ENCODE results near the gene CLIC5. TPM values are rescaled to one million over a fixed set of nuclear protein-coding genes. Genes with fewer than 3 reads are reported as not detected.

The CLIC5 gene
- polyA plus RNA-seq, 1 donor (not counting 4 experiments of a cell fraction or from before 2014, with no cell fraction given), result 0.09 TPM

DNA sequence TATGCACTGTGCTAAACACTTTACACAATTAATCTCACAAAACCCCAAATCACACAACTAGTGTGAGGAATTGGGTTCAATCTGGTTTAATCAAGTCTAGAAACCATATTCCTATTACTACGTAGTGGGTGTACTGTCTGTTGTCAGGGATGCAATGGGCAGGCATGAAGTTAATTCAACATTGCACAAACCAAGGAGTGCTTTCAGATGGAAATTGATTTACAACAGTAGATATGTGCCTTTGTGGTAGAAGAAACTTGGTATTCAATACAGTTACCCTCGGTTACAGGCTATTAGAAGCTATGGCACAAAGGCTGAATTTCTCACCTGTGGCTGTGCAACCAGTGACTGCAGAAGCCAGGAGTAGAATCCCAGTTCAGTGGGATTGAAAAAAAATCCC, 157.8 kb downstream of the CLIC5 start:
- TF ChIP-seq, protein P1, sequence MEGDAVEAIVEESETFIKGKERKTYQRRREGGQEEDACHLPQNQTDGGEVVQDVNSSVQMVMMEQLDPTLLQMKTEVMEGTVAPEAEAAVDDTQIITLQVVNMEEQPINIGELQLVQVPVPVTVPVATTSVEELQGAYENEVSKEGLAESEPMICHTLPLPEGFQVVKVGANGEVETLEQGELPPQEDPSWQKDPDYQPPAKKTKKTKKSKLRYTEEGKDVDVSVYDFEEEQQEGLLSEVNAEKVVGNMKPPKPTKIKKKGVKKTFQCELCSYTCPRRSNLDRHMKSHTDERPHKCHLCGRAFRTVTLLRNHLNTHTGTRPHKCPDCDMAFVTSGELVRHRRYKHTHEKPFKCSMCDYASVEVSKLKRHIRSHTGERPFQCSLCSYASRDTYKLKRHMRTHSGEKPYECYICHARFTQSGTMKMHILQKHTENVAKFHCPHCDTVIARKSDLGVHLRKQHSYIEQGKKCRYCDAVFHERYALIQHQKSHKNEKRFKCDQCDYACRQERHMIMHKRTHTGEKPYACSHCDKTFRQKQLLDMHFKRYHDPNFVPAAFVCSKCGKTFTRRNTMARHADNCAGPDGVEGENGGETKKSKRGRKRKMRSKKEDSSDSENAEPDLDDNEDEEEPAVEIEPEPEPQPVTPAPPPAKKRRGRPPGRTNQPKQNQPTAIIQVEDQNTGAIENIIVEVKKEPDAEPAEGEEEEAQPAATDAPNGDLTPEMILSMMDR (optimal IDR thresholded peaks at IDR 0.05 in 1 of 3, IDR thresholded peaks at IDR 0.05 in 1 of 3, conservative IDR thresholded peaks at IDR 0.05 in 1 of 3; ENCODE audit: extremely low read depth in 1 of 3, insufficient read depth in 2 of 3, low read length in 3 of 3), result no peak
- TF ChIP-seq EZH2 (IDR thresholded peaks at IDR 0.05; ENCODE audit: low read length), result no peak
- DNase-seq (ENCODE audit: low read depth, low spot score) (no peak), FAIRE-seq (no peak)
- no peaks in the 10 kb centered on the region for H3K9me3 ChIP-seq (ENCODE audit: control insufficient read depth, low read depth, low read length)
- H3K4me3 ChIP-seq (ENCODE audit: control insufficient read depth in 2 of 3, extremely low read depth in 1 of 3, insufficient read depth in 2 of 3, low read depth in 1 of 3, low read length in 3 of 3), result no peak overlapping the region
- dilution Hi-C loops (cut with MboI; ENCODE audit: extremely low pct_ligation_motif_present, low sequenced_read_pairs), result no loop called here
- H3K4me2 ChIP-seq (ENCODE audit: control insufficient read depth, extremely low read depth, insufficient read depth, low read depth, low read length), result no peak overlapping the region
- no peaks in the 10 kb centered on the region for H4K20me1 ChIP-seq (ENCODE audit: control insufficient read depth, extremely low read depth, insufficient read depth, low read length)
- H2AFZ ChIP-seq (ENCODE audit: control insufficient read depth, low read length), result no peak overlapping the region
- H3K36me3 ChIP-seq (ENCODE audit: control insufficient read depth in 2 of 2, extremely low read depth in 1 of 2, insufficient read depth in 2 of 2, low read length in 2 of 2), result no peaks in the 10 kb centered on the region
- H3K27me3 ChIP-seq (ENCODE audit: control insufficient read depth, extremely low read depth, insufficient read depth, low read length), result no peaks in the 10 kb centered on the region
- no peaks in the 10 kb centered on the region for H3K9me1 ChIP-seq (ENCODE audit: control insufficient read depth, extremely low read depth, insufficient read depth, low read length)
- no peak overlapping the region for H3K27ac ChIP-seq (ENCODE audit: control insufficient read depth, insufficient read depth, low read length)
- no peaks in the 10 kb centered on the region for H3K4me1 ChIP-seq (ENCODE audit: control insufficient read depth, extremely low read depth, insufficient read depth, low read length)
- no peaks in the 10 kb centered on the region for H3K79me2 ChIP-seq (ENCODE audit: control insufficient read depth, insufficient read depth, low read length)
- no peak overlapping the region for H3K9ac ChIP-seq (ENCODE audit: control insufficient read depth, extremely low read depth, insufficient read depth, low read length)

DNA sequence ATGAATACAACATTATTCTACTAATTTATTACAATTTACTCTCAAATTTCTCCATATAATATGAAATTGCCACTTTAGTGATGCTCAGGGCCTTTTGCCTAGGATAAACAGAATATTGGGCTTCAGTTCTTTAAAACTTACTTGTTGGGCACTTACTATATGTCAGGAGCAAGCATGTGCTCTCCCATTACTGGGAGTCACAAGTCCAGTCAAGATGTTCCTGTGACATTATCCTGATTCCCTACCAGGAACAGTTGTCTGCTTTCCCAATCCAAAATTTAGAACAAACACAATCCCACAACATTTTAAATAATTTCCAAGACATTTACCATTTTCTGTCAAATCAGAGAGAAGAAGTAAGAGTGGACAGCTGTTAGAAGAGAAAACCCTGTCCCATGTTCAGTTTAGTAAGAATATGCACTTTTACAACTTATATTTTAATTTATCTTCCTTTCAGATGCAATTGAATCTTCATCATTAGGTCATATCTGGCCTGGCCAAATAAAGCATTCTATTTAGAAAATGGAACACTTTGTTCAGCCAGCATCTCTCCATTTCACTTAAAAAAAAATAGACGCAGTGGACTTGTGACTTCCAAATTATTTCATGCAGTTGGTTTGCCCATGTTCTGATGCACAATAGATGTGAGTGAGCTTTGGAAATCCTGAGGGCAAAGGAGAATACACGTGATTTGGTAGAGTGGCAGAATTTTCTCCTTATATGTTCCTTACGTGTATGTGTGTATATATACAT, 159.8 kb downstream of the CLIC5 start:
- Histone ChIP-seq H4K20me1 (ENCODE audit: control insufficient read depth, extremely low read depth, insufficient read depth, low read length) (no peaks in the 10 kb centered on the region), H3K27me3 (ENCODE audit: control insufficient read depth, extremely low read depth, insufficient read depth, low read length) (no peaks in the 10 kb centered on the region), H3K9me3 (ENCODE audit: control insufficient read depth, low read depth, low read length) (no peaks in the 10 kb centered on the region), H3K79me2 (ENCODE audit: control insufficient read depth, insufficient read depth, low read length) (no peaks in the 10 kb centered on the region), H3K9me1 (ENCODE audit: control insufficient read depth, extremely low read depth, insufficient read depth, low read length) (no peaks in the 10 kb centered on the region), H3K36me3 (ENCODE audit: control insufficient read depth in 2 of 2, extremely low read depth in 1 of 2, insufficient read depth in 2 of 2, low read length in 2 of 2) (no peaks in the 10 kb centered on the region), H3K9ac (ENCODE audit: control insufficient read depth, extremely low read depth, insufficient read depth, low read length) (no peak overlapping the region), H2AFZ (ENCODE audit: control insufficient read depth, low read length) (no peak overlapping the region), H3K4me3 (ENCODE audit: control insufficient read depth in 2 of 3, extremely low read depth in 1 of 3, insufficient read depth in 2 of 3, low read depth in 1 of 3, low read length in 3 of 3) (no peak overlapping the region), H3K27ac (ENCODE audit: control insufficient read depth, insufficient read depth, low read length) (no peak overlapping the region), H3K4me2 (ENCODE audit: control insufficient read depth, extremely low read depth, insufficient read depth, low read depth, low read length) (no peak overlapping the region), H3K4me1 (ENCODE audit: control insufficient read depth, extremely low read depth, insufficient read depth, low read length) (no peaks in the 10 kb centered on the region)
- FAIRE-seq, result no peak
- TF ChIP-seq, protein P1 (optimal IDR thresholded peaks at IDR 0.05 in 1 of 3, IDR thresholded peaks at IDR 0.05 in 1 of 3, conservative IDR thresholded peaks at IDR 0.05 in 1 of 3; ENCODE audit: extremely low read depth in 1 of 3, insufficient read depth in 2 of 3, low read length in 3 of 3), result no peak
- no peak for TF ChIP-seq EZH2 (IDR thresholded peaks at IDR 0.05; ENCODE audit: low read length)
- dilution Hi-C loops (cut with MboI; ENCODE audit: extremely low pct_ligation_motif_present, low sequenced_read_pairs), result no loop called here
- DNase-seq (ENCODE audit: low read depth, low spot score), result no peak
